PFSK-1 (cell line): ENCODE data around the gene TNFSF11.

ENCODE experiments used
- FOXP2 ChIP-seq: optimal IDR thresholded peaks from 2 replicates; pipeline ENCODE3; 2011; ENCODE audit warnings: borderline replicate concordance, control low read depth, inconsistent platforms; ENCODE audit not compliant: insufficient read depth; ENCODE audit errors: extremely low read length, extremely low read depth
- POLR2AphosphoS5 ChIP-seq: IDR thresholded peaks from 2 replicates; pipeline ENCODE4 v1.6.1; 2012; ENCODE audit warnings: low read depth, mild to moderate bottlenecking, control low read depth, low read length, moderate library complexity
- REST ChIP-seq, 2 experiments: IDR thresholded peaks; 2 replicates each; pipeline versions ENCODE4 v1.6.1 to v1.8.0; 2011 to 2012; ENCODE audit warnings: low read depth in 2 of 2, low read length in 2 of 2, control low read depth in 1 of 2, inconsistent platforms in 1 of 2, mild to moderate bottlenecking in 1 of 2, moderate library complexity in 1 of 2; ENCODE audit not compliant: insufficient read depth in 1 of 2
- SIN3A ChIP-seq: IDR thresholded peaks from 2 replicates; pipeline ENCODE4 v1.6.1; 2012; ENCODE audit warnings: mild to moderate bottlenecking, low read length, moderate library complexity, borderline replicate concordance; ENCODE audit not compliant: insufficient read depth
- TAF1 ChIP-seq: IDR thresholded peaks from 2 replicates; pipeline ENCODE4 v1.6.1; 2012; ENCODE audit warnings: low read length, control low read depth, borderline replicate concordance; ENCODE audit not compliant: insufficient read depth

The TNFSF11 gene

GRCh38 chr13:42532561-42533335, 41.2 kb upstream of the TNFSF11 start:
- TF ChIP-seq SIN3A (no peak), TAF1 (no peak), FOXP2 (no peak), REST (IDR thresholded peaks at IDR 0.05; ENCODE audit: insufficient read depth in 1 of 2, low read depth in 2 of 2, low read length in 2 of 2) (no peak), POLR2AphosphoS5 (no peak)

DNA sequence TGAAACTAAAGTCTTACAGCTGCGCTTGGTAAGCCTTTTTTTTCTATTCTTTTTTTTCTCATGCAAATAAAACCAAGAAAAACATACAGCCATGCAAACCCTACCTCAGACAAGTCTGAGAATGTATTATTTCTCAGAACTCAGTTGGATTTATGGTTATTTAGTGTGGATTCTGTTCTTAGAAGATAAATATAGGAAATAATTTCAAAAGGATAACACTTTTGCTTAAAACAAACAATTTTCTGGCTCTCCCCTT, 40.7 kb upstream of the TNFSF11 start:
- TF ChIP-seq REST (IDR thresholded peaks at IDR 0.05; ENCODE audit: insufficient read depth in 1 of 2, low read depth in 2 of 2, low read length in 2 of 2), result no peak
- no peak for TF ChIP-seq POLR2AphosphoS5
- no peak for TF ChIP-seq SIN3A
- no peak for TF ChIP-seq TAF1
- TF ChIP-seq FOXP2, result no peak

GRCh38 chr13:42534785-42535184, 39.2 kb upstream of the TNFSF11 start:
- TF ChIP-seq FOXP2 (no peak), SIN3A (no peak), TAF1 (no peak), POLR2AphosphoS5 (no peak)

GRCh38 chr13:42538996-42539395, 35.0 kb upstream of the TNFSF11 start:
- no peak for TF ChIP-seq FOXP2
- no peak for TF ChIP-seq SIN3A

DNA sequence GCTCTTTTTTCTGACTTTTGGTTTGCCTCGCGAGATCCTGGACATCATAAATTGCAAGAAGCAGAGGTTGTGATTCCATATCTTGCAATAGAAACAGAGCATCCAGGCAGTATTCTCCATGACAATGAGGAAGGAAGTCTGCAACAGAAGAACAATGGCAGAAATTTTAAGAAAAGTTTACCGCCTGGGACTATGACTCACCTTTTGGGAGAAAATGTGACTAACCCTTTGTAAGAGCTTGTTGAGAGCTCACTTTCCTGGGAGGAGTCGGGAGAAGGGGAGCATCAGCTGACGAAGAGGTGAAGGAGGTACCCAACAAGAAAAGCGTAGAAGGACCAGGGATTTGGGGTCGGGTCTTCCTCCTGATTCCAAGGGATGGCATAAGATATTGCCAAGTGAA, 34.3 kb upstream of the TNFSF11 start:
- no peak for TF ChIP-seq SIN3A
- no peak for TF ChIP-seq POLR2AphosphoS5
- no peak for TF ChIP-seq FOXP2
- TF ChIP-seq REST (IDR thresholded peaks at IDR 0.05; ENCODE audit: insufficient read depth in 1 of 2, low read depth in 2 of 2, low read length in 2 of 2), result no peak
- TF ChIP-seq TAF1, result no peak

DNA sequence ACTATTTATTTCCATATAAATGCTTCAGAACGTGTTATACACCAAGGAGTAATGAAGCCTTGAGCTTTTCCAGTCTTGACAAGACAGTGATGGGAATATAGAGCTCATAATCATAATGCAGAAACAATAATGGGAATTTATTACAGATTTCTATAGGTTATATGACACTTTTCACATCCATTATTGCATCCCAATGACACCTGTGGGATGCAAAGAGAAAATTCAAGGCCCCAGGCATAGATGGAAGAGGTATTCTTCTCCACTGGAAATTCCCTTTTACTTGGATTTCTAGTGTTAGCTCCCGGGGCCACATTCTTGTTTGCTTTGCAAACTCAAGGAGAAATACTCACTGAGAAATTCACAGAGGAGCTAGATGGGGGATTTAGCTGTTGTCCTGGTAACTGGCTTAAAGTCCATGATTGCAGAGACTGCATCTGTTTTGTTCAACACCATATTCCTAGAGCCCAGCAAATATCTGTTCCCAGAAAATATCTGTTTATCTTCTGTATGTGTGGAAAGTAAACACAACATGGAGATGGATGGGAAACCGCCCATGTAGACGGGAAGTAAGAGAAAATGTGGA, 30.6 kb upstream of the TNFSF11 start:
- TF ChIP-seq REST (IDR thresholded peaks at IDR 0.05; ENCODE audit: insufficient read depth in 1 of 2, low read depth in 2 of 2, low read length in 2 of 2), result no peak
- no peak for TF ChIP-seq FOXP2
- TF ChIP-seq SIN3A, result no peak
- no peak for TF ChIP-seq POLR2AphosphoS5
